K562 (cell line): ENCODE measurements around the gene IQCC. TPM values are rescaled to one million over a fixed set of nuclear protein-coding genes. Genes with fewer than 3 reads are reported as not detected.

Experiments
- ARID1B ChIP-seq: fragments of 450-650 bp; IDR thresholded peaks from 2 replicates; pipeline ENCODE4 v1.6.1; 2016; ENCODE audit warnings: antibody characterized with exemption, mild to moderate bottlenecking, inconsistent platforms
- ETS2 ChIP-seq: IDR thresholded peaks from 2 replicates; pipeline ENCODE4 v1.6.1; 2016; ENCODE audit warnings: borderline replicate concordance, missing genetic modification characterization, mild to moderate bottlenecking, moderate library complexity, missing compliant biosample characterization; ENCODE audit not compliant: poor library complexity, severe bottlenecking
- MAFG ChIP-seq: fragments of 450-650 bp; conservative IDR thresholded peaks from 2 replicates; pipeline ENCODE4 v1.6.1; 2016; ENCODE audit warnings: missing genetic modification characterization, missing compliant biosample characterization
- NCOA4 ChIP-seq: fragments of 450-650 bp; IDR thresholded peaks from 2 replicates; pipeline ENCODE4 v1.6.1; 2018; ENCODE audit warnings: mild to moderate bottlenecking; ENCODE audit not compliant: partially characterized antibody
- NRF1 ChIP-seq, 2 experiments: fragments of 450-650 bp; IDR thresholded peaks in 1 of 2; conservative IDR thresholded peaks in 1 of 2; 2 replicates each; pipeline ENCODE4 v1.6.1; 2014; ENCODE audit warnings: mild to moderate bottlenecking in 2 of 2
- POLR2AphosphoS5 ChIP-seq: IDR thresholded peaks from 2 replicates; pipeline ENCODE4 v1.6.1; 2011; ENCODE audit warnings: mild to moderate bottlenecking, low read depth, low read length, moderate library complexity; ENCODE audit not compliant: control insufficient read depth, insufficient read depth
- RHOXF2B ChIP-seq: fragments of 250-450 bp; sonication (Bioruptor Pico); conservative IDR thresholded peaks from 2 replicates; pipeline ENCODE4 v1.5.1; 2021
- SREBF1 ChIP-seq: fragments of 150-350 bp; IDR thresholded peaks from 2 replicates; pipeline ENCODE4 v1.6.1; 2014; ENCODE audit warnings: antibody characterized with exemption, low read depth, low read length, borderline replicate concordance
- ZNF124 ChIP-seq: sonication (generic); formaldehyde crosslinking; IDR thresholded peaks from 2 replicates; pipeline ENCODE4 v1.8.1; 2022; ENCODE audit warnings: missing genetic modification reagents
- ZNF224 ChIP-seq: sonication (generic); formaldehyde crosslinking; IDR thresholded peaks from 2 replicates; pipeline ENCODE4 v1.8.0; 2022; ENCODE audit warnings: mild to moderate bottlenecking, missing genetic modification reagents
- ZNF766 ChIP-seq: fragments of 200-800 bp; sonication (Bioruptor generic); conservative IDR thresholded peaks from 2 replicates; pipeline ENCODE4 v1.6.1; 2016; ENCODE audit warnings: missing genetic modification characterization, missing compliant biosample characterization
- polyA plus RNA-seq, 8 experiments: library from polyadenylated mRNA; depleted of rRNA in 4 of 8; stranded (reverse) in 5 of 8; unstranded in 3 of 8; fragments of >200 nt; fragmentation: Nextera tagmentation in 2 of 8; fragmentation: Illumina TruSeq in 1 of 8; extraction: Ambion mirVana in 2 of 8; extraction: Trizol in 1 of 8; gene quantifications; 2 replicates each; pipeline versions ENCODE4 v1.2.1 to v1.2.3, GENCODE V29; 2011 to 2014; ENCODE audit warnings: inconsistent platforms in 1 of 8, missing spikeins in 1 of 8
- total RNA-seq, 7 experiments: library from RNA; depleted of rRNA in 6 of 7; stranded (reverse); fragments of >200 nt in 6 of 7; fragmentation: Illumina TruSeq in 2 of 7; extraction: Trizol in 2 of 7; gene quantifications; 2 replicates each; pipeline versions ENCODE4 v1.2.1 to v1.2.3, GENCODE V29; 2011 to 2021; ENCODE audit warnings: low replicate concordance in 1 of 7
- TF ChIP-seq, protein P1 (sequence below), 2 experiments: fragments of 450-650 bp in 1 of 2; IDR thresholded peaks; 2 replicates each; pipeline ENCODE4 v1.6.1; 2011 to 2017; ENCODE audit warnings: low read depth in 2 of 2, antibody characterized with exemption in 1 of 2, borderline replicate concordance in 1 of 2, low read length in 1 of 2, mild to moderate bottlenecking in 1 of 2, mixed read lengths in 1 of 2; ENCODE audit not compliant: control insufficient read depth in 1 of 2
- TF ChIP-seq, protein P2 (sequence below): fragments of 450-650 bp; IDR thresholded peaks from 2 replicates; pipeline ENCODE4 v1.6.1; 2016; ENCODE audit warnings: low read depth
- TF ChIP-seq, protein P3 (sequence below): fragments of 450-650 bp; IDR thresholded peaks from 2 replicates; pipeline ENCODE4 v1.6.1; 2017; ENCODE audit warnings: mild to moderate bottlenecking, moderate library complexity

The IQCC gene
- total and polyA plus RNA-seq, 9 of the 15 experiments (the other 6 are each of a cell fraction or from before 2014, with no cell fraction given) = 8.1 to 16.5 (median 10.7) TPM

DNA sequence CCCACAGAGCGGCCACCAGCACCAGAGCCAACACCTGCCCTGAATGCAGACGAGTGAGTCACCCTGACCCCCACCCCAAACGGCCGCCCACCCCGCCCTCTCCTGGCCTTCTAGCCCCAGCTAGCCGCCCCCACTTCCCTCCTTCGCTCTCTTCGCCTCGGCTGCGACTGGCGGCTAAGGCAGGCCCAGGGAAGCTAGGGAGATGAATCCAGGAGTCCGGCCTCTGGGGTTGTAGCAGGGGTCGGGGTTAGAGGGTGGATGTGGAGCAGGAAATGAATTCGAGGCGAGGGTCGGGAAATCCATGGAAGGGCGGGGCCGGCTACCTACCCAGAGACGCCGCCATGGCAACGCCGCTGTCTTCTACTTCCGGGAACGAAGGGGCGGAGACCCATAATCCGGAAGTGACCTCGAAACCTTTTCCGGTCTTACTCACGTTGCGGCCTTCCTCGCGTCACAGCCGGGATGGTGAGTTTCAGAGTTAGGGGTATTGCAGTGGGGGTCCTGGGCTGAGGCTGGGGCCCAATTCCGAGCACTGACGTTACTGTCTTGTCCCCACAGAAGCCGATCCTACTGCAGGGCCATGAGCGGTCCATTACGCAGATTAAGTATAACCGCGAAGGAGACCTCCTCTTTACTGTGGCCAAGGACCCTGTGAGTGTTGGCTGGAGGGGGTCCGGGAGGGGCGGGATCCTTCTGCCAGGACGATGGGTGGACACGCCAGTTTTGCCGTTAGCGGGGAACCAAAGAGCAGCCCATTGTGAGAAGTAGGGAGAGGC is 16.7 kb downstream of the IQCC start, which contains the start of the genes EIF3I and TMEM234 (continued):
- TF ChIP-seq, protein P1, sequence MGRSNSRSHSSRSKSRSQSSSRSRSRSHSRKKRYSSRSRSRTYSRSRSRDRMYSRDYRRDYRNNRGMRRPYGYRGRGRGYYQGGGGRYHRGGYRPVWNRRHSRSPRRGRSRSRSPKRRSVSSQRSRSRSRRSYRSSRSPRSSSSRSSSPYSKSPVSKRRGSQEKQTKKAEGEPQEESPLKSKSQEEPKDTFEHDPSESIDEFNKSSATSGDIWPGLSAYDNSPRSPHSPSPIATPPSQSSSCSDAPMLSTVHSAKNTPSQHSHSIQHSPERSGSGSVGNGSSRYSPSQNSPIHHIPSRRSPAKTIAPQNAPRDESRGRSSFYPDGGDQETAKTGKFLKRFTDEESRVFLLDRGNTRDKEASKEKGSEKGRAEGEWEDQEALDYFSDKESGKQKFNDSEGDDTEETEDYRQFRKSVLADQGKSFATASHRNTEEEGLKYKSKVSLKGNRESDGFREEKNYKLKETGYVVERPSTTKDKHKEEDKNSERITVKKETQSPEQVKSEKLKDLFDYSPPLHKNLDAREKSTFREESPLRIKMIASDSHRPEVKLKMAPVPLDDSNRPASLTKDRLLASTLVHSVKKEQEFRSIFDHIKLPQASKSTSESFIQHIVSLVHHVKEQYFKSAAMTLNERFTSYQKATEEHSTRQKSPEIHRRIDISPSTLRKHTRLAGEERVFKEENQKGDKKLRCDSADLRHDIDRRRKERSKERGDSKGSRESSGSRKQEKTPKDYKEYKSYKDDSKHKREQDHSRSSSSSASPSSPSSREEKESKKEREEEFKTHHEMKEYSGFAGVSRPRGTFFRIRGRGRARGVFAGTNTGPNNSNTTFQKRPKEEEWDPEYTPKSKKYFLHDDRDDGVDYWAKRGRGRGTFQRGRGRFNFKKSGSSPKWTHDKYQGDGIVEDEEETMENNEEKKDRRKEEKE (IDR thresholded peaks at IDR 0.05; ENCODE audit: borderline replicate concordance in 1 of 2, control insufficient read depth in 1 of 2, low read depth in 2 of 2, low read length in 1 of 2) = no peak; a peak in 1 of 4 replicates
- TF ChIP-seq RHOXF2B (CRISPR knock-in tag) (no peak), ZNF224 (peak; percentile 87; the same call in 1 of the 2 replicates), MAFG (tag) (no peak), NCOA4 (no peak), ZNF124 (no peak), NRF1 (conservative IDR thresholded peaks at IDR 0.05 in 1 of 2, IDR thresholded peaks at IDR 0.05 in 1 of 2) (peak in 1 of 2 experiments; percentile 35; a peak in 1 of 4 replicates), POLR2AphosphoS5 (peak; percentile 92), SREBF1 (no peak), ETS2 (no peak), ARID1B (0 out of 2 replicates have a peak, but pooled peaks have one; percentile 26), ZNF766 (CRISPR knock-in tag) (no peak)
- TF ChIP-seq, protein P2, sequence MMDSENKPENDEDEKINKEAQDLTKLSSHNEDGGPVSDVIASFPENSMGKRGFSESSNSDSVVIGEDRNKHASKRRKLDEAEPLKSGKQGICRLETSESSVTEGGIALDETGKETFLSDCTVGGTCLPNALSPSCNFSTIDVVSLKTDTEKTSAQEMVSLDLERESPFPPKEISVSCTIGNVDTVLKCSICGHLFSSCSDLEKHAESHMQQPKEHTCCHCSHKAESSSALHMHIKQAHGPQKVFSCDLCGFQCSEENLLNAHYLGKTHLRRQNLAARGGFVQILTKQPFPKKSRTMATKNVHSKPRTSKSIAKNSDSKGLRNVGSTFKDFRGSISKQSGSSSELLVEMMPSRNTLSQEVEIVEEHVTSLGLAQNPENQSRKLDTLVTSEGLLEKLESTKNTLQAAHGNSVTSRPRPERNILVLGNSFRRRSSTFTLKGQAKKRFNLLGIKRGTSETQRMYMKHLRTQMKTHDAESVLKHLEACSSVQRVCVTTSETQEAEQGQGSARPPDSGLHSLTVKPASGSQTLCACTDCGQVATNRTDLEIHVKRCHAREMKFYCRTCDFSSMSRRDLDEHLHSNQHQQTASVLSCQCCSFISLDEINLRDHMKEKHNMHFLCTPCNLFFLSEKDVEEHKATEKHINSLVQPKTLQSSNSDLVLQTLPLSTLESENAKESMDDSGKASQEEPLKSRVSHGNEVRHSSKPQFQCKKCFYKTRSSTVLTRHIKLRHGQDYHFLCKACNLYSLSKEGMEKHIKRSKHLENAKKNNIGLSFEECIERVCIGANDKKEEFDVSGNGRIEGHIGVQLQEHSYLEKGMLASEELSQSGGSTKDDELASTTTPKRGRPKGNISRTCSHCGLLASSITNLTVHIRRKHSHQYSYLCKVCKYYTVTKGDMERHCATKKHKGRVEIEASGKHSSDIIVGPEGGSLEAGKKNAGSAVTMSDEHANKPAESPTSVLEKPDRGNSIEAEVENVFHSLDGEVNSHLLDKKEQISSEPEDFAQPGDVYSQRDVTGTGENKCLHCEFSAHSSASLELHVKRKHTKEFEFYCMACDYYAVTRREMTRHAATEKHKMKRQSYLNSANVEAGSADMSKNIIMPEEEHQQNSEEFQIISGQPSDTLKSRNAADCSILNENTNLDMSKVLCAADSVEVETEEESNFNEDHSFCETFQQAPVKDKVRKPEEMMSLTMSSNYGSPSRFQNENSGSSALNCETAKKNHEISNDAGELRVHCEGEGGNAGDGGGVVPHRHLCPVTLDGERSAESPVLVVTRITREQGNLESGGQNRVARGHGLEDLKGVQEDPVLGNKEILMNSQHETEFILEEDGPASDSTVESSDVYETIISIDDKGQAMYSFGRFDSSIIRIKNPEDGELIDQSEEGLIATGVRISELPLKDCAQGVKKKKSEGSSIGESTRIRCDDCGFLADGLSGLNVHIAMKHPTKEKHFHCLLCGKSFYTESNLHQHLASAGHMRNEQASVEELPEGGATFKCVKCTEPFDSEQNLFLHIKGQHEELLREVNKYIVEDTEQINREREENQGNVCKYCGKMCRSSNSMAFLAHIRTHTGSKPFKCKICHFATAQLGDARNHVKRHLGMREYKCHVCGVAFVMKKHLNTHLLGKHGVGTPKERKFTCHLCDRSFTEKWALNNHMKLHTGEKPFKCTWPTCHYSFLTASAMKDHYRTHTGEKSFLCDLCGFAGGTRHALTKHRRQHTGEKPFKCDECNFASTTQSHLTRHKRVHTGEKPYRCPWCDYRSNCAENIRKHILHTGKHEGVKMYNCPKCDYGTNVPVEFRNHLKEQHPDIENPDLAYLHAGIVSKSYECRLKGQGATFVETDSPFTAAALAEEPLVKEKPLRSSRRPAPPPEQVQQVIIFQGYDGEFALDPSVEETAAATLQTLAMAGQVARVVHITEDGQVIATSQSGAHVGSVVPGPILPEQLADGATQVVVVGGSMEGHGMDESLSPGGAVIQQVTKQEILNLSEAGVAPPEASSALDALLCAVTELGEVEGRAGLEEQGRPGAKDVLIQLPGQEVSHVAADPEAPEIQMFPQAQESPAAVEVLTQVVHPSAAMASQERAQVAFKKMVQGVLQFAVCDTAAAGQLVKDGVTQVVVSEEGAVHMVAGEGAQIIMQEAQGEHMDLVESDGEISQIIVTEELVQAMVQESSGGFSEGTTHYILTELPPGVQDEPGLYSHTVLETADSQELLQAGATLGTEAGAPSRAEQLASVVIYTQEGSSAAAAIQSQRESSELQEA = no peak
- TF ChIP-seq, protein P3, sequence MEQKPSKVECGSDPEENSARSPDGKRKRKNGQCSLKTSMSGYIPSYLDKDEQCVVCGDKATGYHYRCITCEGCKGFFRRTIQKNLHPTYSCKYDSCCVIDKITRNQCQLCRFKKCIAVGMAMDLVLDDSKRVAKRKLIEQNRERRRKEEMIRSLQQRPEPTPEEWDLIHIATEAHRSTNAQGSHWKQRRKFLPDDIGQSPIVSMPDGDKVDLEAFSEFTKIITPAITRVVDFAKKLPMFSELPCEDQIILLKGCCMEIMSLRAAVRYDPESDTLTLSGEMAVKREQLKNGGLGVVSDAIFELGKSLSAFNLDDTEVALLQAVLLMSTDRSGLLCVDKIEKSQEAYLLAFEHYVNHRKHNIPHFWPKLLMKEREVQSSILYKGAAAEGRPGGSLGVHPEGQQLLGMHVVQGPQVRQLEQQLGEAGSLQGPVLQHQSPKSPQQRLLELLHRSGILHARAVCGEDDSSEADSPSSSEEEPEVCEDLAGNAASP = no peak
